Measurements from ENCODE around the gene ZFAND2B. TPM values are rescaled to one million over a fixed set of nuclear protein-coding genes. Genes with fewer than 3 reads are reported as not detected.

ZFAND2B gene
- total and polyA plus RNA-seq, 2 donors (not counting 1 experiment from before 2014, with no cell fraction given), result 55.2 to 115 TPM

- TF ChIP-seq EZH2 (IDR thresholded peaks at IDR 0.05; ENCODE audit: borderline replicate concordance, insufficient read depth, low read depth, low read length, poor library complexity, severe bottlenecking), result no peak
- TF ChIP-seq, protein P1, sequence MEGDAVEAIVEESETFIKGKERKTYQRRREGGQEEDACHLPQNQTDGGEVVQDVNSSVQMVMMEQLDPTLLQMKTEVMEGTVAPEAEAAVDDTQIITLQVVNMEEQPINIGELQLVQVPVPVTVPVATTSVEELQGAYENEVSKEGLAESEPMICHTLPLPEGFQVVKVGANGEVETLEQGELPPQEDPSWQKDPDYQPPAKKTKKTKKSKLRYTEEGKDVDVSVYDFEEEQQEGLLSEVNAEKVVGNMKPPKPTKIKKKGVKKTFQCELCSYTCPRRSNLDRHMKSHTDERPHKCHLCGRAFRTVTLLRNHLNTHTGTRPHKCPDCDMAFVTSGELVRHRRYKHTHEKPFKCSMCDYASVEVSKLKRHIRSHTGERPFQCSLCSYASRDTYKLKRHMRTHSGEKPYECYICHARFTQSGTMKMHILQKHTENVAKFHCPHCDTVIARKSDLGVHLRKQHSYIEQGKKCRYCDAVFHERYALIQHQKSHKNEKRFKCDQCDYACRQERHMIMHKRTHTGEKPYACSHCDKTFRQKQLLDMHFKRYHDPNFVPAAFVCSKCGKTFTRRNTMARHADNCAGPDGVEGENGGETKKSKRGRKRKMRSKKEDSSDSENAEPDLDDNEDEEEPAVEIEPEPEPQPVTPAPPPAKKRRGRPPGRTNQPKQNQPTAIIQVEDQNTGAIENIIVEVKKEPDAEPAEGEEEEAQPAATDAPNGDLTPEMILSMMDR (IDR thresholded peaks at IDR 0.05), result no peak
- Histone ChIP-seq H3K4me2 (replicated peaks; ENCODE audit: low read depth, low read length, poor library complexity, severe bottlenecking) (no peak overlapping the region), H3K4me3 (ENCODE audit: control extremely low read depth in 1 of 5, extremely low read depth in 1 of 5, insufficient read depth in 1 of 5, low read depth in 2 of 5, low read length in 4 of 5) (no peak overlapping the region), H3K9me3 (ENCODE audit: control extremely low read depth in 1 of 3, control insufficient read depth in 2 of 3, insufficient read depth in 1 of 3, low read length in 2 of 3) (no peaks in the 10 kb centered on the region), H2AFZ (ENCODE audit: insufficient read depth, low read depth, low read length, poor library complexity, severe bottlenecking) (no peak overlapping the region), H3K27ac (ENCODE audit: low read length in 2 of 2) (no peak overlapping the region), H3K9ac (ENCODE audit: low read length) (no peak overlapping the region), H3K27me3 (replicated peaks in 1 of 4; ENCODE audit: control extremely low read depth in 1 of 4, control insufficient read depth in 3 of 4, insufficient read depth in 4 of 4, low read length in 3 of 4) (no peaks in the 10 kb centered on the region), H3K79me2 (ENCODE audit: control insufficient read depth, insufficient read depth, low read length) (peaks cover 2% of the 10 kb centered on the region), H3K4me1 (ENCODE audit: control insufficient read depth in 2 of 2, insufficient read depth in 2 of 2, low read length in 2 of 2) (peaks cover 0 to 6% of the 10 kb centered on the region in 2 donors), H3K36me3 (replicated peaks in 1 of 2; ENCODE audit: control extremely low read depth in 1 of 2, control insufficient read depth in 1 of 2, extremely low read depth in 1 of 2, insufficient read depth in 2 of 2, low read length in 1 of 2) (peaks cover 0 to 27% of the 10 kb centered on the region in 2 experiments), H4K20me1 (ENCODE audit: control insufficient read depth, insufficient read depth, low read length, poor library complexity, severe bottlenecking) (peaks cover 17% of the 10 kb centered on the region)
- no peaks in the 10 kb centered on the region for H3K27me3 Mint-ChIP-seq
- DNase-seq (peak; percentile 5), ATAC-seq (ENCODE audit: low read depth) (no peak)
- H3K9me3 Mint-ChIP-seq (ENCODE audit: insufficient read depth), result no peaks in the 10 kb centered on the region
- H3K4me3 Mint-ChIP-seq, result no peak overlapping the region
- 41% methylated on average over 3 of the region's 6 CpGs for WGBS (ENCODE audit: insufficient coverage)
- H3K4me1 Mint-ChIP-seq, result peaks cover 7% of the 10 kb centered on the region
- intact Hi-C loops (cut with micrococcal nuclease), result no loop called here
- ChIA-PET CTCF (no interaction called here), POLR2A (no interaction called here)
- H3K27ac Mint-ChIP-seq, result no peak overlapping the region
These were observed 38.1 kb upstream of the ZFAND2B start for GRCh38 chr2:219168526-219168925.

DNA sequence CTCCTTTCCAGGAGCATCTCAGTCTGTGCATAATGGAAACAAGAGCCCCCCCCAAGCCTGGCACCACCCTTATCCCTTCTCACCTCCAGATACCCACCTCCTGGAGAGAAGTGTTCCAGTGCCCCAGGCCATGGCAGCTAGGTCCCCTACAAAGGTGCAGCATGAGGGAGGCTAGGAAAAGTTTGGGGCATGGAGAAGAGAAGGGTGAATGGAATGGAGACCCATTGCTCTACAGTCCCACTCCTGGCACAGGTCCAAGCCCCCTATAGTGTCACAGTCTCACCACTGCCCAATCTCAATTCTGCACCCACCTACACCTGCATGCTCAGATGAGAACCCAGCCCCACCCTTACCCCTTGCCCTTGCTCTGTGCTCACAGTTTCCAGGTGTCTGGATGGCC lies 37.6 kb upstream of the ZFAND2B start:
- Mint-ChIP-seq H3K27me3 (no peaks in the 10 kb centered on the region), H3K9me3 (ENCODE audit: insufficient read depth) (no peaks in the 10 kb centered on the region), H3K4me3 (no peak overlapping the region), H3K27ac (no peak overlapping the region), H3K4me1 (peaks cover 9% of the 10 kb centered on the region)
- ChIA-PET POLR2A (no interaction called here), CTCF (interaction anchor here (3.9 kb wide), 1 partner anchor 12 kb away, joined by 18 read pairs; no protein-coding TSS in a partner anchor)
- intact Hi-C loops (cut with micrococcal nuclease), result no loop called here
- Histone ChIP-seq H3K4me3 (ENCODE audit: control extremely low read depth in 1 of 5, extremely low read depth in 1 of 5, insufficient read depth in 1 of 5, low read depth in 2 of 5, low read length in 4 of 5) (no peak overlapping the region), H4K20me1 (ENCODE audit: control insufficient read depth, insufficient read depth, low read length, poor library complexity, severe bottlenecking) (peaks cover 21% of the 10 kb centered on the region), H3K9me3 (ENCODE audit: control extremely low read depth in 1 of 3, control insufficient read depth in 2 of 3, insufficient read depth in 1 of 3, low read length in 2 of 3) (no peaks in the 10 kb centered on the region), H3K4me2 (replicated peaks; ENCODE audit: low read depth, low read length, poor library complexity, severe bottlenecking) (no peak overlapping the region), H3K9ac (ENCODE audit: low read length) (no peak overlapping the region), H2AFZ (ENCODE audit: insufficient read depth, low read depth, low read length, poor library complexity, severe bottlenecking) (no peak overlapping the region), H3K27me3 (replicated peaks in 1 of 4; ENCODE audit: control extremely low read depth in 1 of 4, control insufficient read depth in 3 of 4, insufficient read depth in 4 of 4, low read length in 3 of 4) (no peaks in the 10 kb centered on the region), H3K79me2 (ENCODE audit: control insufficient read depth, insufficient read depth, low read length) (peaks cover 4% of the 10 kb centered on the region), H3K4me1 (ENCODE audit: control insufficient read depth in 2 of 2, insufficient read depth in 2 of 2, low read length in 2 of 2) (peaks cover 0 to 7% of the 10 kb centered on the region in 2 donors), H3K27ac (ENCODE audit: low read length in 2 of 2) (no peak overlapping the region), H3K36me3 (replicated peaks in 1 of 2; ENCODE audit: control extremely low read depth in 1 of 2, control insufficient read depth in 1 of 2, extremely low read depth in 1 of 2, insufficient read depth in 2 of 2, low read length in 1 of 2) (peaks cover 0 to 31% of the 10 kb centered on the region in 2 experiments)
- peak; percentile 3 for DNase-seq
- TF ChIP-seq, protein P1 (IDR thresholded peaks at IDR 0.05), result no peak
- no peak for TF ChIP-seq EZH2 (IDR thresholded peaks at IDR 0.05; ENCODE audit: borderline replicate concordance, insufficient read depth, low read depth, low read length, poor library complexity, severe bottlenecking)
- no peak for ATAC-seq (ENCODE audit: low read depth)

Data from B cell (primary cell).